Liver (tissue), 9 donors: ENCODE results near the gene HOXD8. TPM values are rescaled to one million over a fixed set of nuclear protein-coding genes. Genes with fewer than 3 reads are reported as not detected.

ENCODE experiments used
- DNase-seq: peaks from one replicate; pipeline ENCODE4 v3.0.0-alpha.2; 2017; ENCODE audit warnings: low spot score
- H3K27ac ChIP-seq, 2 donors: one replicate each; pipeline ENCODE4 v1.7.0; 2013; ENCODE audit warnings: inconsistent platforms in 2 of 2, low read length in 2 of 2, control low read depth in 1 of 2, low read depth in 1 of 2, mild to moderate bottlenecking in 1 of 2
- H3K27me3 ChIP-seq, 4 donors: one replicate each; pipeline versions ENCODE4 v1.6.1 to v1.7.0; 2013; ENCODE audit warnings: low read length in 3 of 4, inconsistent platforms in 1 of 4, mild to moderate bottlenecking in 1 of 4, moderate library complexity in 1 of 4; ENCODE audit not compliant: control insufficient read depth in 4 of 4, insufficient read depth in 4 of 4
- H3K36me3 ChIP-seq, 4 donors: one replicate each; pipeline versions ENCODE4 v1.6.1 to v1.7.0; 2013; ENCODE audit warnings: low read length in 3 of 4, mild to moderate bottlenecking in 3 of 4, low read depth in 1 of 4, moderate library complexity in 1 of 4; ENCODE audit not compliant: control insufficient read depth in 4 of 4, insufficient read depth in 3 of 4
- H3K4me1 ChIP-seq, 4 donors: one replicate each; pipeline versions ENCODE4 v1.6.1 to v1.7.0; 2013; ENCODE audit warnings: low read length in 3 of 4, mild to moderate bottlenecking in 3 of 4, moderate library complexity in 1 of 4; ENCODE audit not compliant: control insufficient read depth in 4 of 4, insufficient read depth in 4 of 4
- H3K4me3 ChIP-seq, 3 donors: one replicate each; pipeline versions ENCODE4 v1.6.1 to v1.7.0; 2013; ENCODE audit warnings: low read length in 3 of 3, control low read depth in 1 of 3, low read depth in 1 of 3, mild to moderate bottlenecking in 1 of 3
- H3K9ac ChIP-seq, 2 donors: one replicate each; pipeline ENCODE4 v1.7.0; 2013; ENCODE audit warnings: low read length in 2 of 2, mild to moderate bottlenecking in 2 of 2, moderate library complexity in 2 of 2, control low read depth in 1 of 2, low read depth in 1 of 2
- H3K9me3 ChIP-seq, 4 donors: one replicate each; pipeline versions ENCODE4 v1.6.1 to v1.7.0; 2013; ENCODE audit warnings: low read length in 3 of 4; ENCODE audit not compliant: control insufficient read depth in 4 of 4
- ATF3 ChIP-seq: IDR thresholded peaks from 2 replicates; pipeline ENCODE4 v1.6.1; 2016; ENCODE audit warnings: antibody characterized with exemption
- CTCF ChIP-seq: fragments of 150-350 bp; IDR thresholded peaks from 2 replicates; pipeline ENCODE4 v1.5.1; 2017; ENCODE audit warnings: improper control_type of control experiment, low read depth, low read length; ENCODE audit not compliant: missing input control
- EGR1 ChIP-seq, 2 donors: IDR thresholded peaks; 2 replicates each; pipeline ENCODE4 v1.6.1; 2016 to 2018; ENCODE audit warnings: antibody characterized with exemption in 2 of 2, low read depth in 2 of 2
- FOXA1 ChIP-seq: IDR thresholded peaks from 2 replicates; pipeline ENCODE4 v1.6.1; 2016; ENCODE audit warnings: antibody characterized with exemption
- FOXA2 ChIP-seq: IDR thresholded peaks from 2 replicates; pipeline ENCODE4 v1.6.1; 2016; ENCODE audit warnings: antibody characterized with exemption
- GABPA ChIP-seq, 2 donors: IDR thresholded peaks in 1 of 2; conservative IDR thresholded peaks in 1 of 2; 2 replicates each; pipeline ENCODE4 v1.6.1; 2016; ENCODE audit warnings: antibody characterized with exemption in 2 of 2, mild to moderate bottlenecking in 1 of 2, moderate library complexity in 1 of 2
- HNF4A ChIP-seq, 2 donors: conservative IDR thresholded peaks; 2 replicates each; pipeline ENCODE4 v1.6.1; 2016; ENCODE audit warnings: antibody characterized with exemption in 2 of 2, mild to moderate bottlenecking in 2 of 2
- HNF4G ChIP-seq: IDR thresholded peaks from 2 replicates; pipeline ENCODE4 v1.6.1; 2016; ENCODE audit warnings: antibody characterized with exemption
- JUND ChIP-seq, 2 donors: IDR thresholded peaks; 2 replicates each; pipeline ENCODE4 v1.6.1; 2016; ENCODE audit warnings: antibody characterized with exemption in 2 of 2
- MAX ChIP-seq: IDR thresholded peaks from 2 replicates; pipeline ENCODE4 v1.6.1; 2016; ENCODE audit warnings: antibody characterized with exemption
- NR2F2 ChIP-seq: IDR thresholded peaks from 2 replicates; pipeline ENCODE4 v1.6.1; 2016; ENCODE audit warnings: antibody characterized with exemption
- RAD21 ChIP-seq, 2 donors: IDR thresholded peaks; 2 replicates each; pipeline ENCODE4 v1.6.1; 2016; ENCODE audit warnings: antibody characterized with exemption in 2 of 2, mild to moderate bottlenecking in 2 of 2
- REST ChIP-seq: IDR thresholded peaks from 2 replicates; pipeline ENCODE4 v1.6.1; 2016; ENCODE audit warnings: antibody characterized with exemption, mild to moderate bottlenecking
- RXRA ChIP-seq, 2 donors: IDR thresholded peaks; 2 replicates each; pipeline ENCODE4 v1.6.1; 2017 to 2018; ENCODE audit warnings: antibody characterized with exemption in 2 of 2, mild to moderate bottlenecking in 1 of 2
- SP1 ChIP-seq: IDR thresholded peaks from 2 replicates; pipeline ENCODE4 v1.6.1; 2018; ENCODE audit warnings: antibody characterized with exemption, mild to moderate bottlenecking
- TAF1 ChIP-seq: conservative IDR thresholded peaks from 2 replicates; pipeline ENCODE4 v1.6.1; 2016; ENCODE audit warnings: antibody characterized with exemption, mild to moderate bottlenecking
- YY1 ChIP-seq: IDR thresholded peaks from 2 replicates; pipeline ENCODE4 v1.6.1; 2016; ENCODE audit warnings: antibody characterized with exemption, mild to moderate bottlenecking
- ZBTB33 ChIP-seq: IDR thresholded peaks from 2 replicates; pipeline ENCODE4 v1.6.1; 2016; ENCODE audit warnings: antibody characterized with exemption
- WGBS: extraction: QIAGEN DNeasy Blood & Tissue Kit; methylation state at CpG from one replicate; pipeline ENCODE4 v1.1.7; 2013; 5-methylcytosine and 5-hydroxymethylcytosine counted together
- polyA plus RNA-seq, 2 donors: library from polyadenylated mRNA; stranded (reverse) in 1 of 2; unstranded in 1 of 2; fragments of 200-250 nt in 1 of 2; fragments of >200 nt in 1 of 2; fragmentation: Nextera tagmentation in 1 of 2; extraction: Ambion mirVana in 1 of 2; gene quantifications; one replicate each; pipeline versions ENCODE4 v1.2.1 to v1.2.3, GENCODE V29; 2013 to 2015
- total RNA-seq, 2 donors: library from RNA; depleted of rRNA; stranded (reverse); fragments of >200 nt; gene quantifications; one replicate each; pipeline ENCODE4 v1.2.3, GENCODE V29; 2014
- donor health status: healthy.
- donor health status: healthy.
- donor health status: healthy.
- donor health status: healthy.
- donor health status: healthy.

Gene HOXD8
- total and polyA plus RNA-seq, 4 donors = 0.06 to 0.19 (median 0.08) TPM; not detected in 1

- peaks cover 0 to 21% (median 4%) of the 10 kb centered on the region in 4 donors for H3K4me1 ChIP-seq
- DNase-seq = no peak
Measured at GRCh38 chr2:176106581-176107539, 22.6 kb upstream of the HOXD8 start, which contains the start of gene HOXD11. Gene HOXD11 (plus strand): TSS chr2:176107280. CDS start chr2:176107356, 76 bp downstream.

More at GRCh38 chr2:176106581-176107539, 22.6 kb upstream of the HOXD8 start, which contains the start of gene HOXD11:
- Histone ChIP-seq H3K9me3 (no peaks in the 10 kb centered on the region), H3K36me3 (no peaks in the 10 kb centered on the region), H3K4me3 (peak within 1 kb of the TSS in 1 of 3 donors; percentile 28), H3K27ac (no peak within 1 kb of the TSS), H3K9ac (no peak within 1 kb of the TSS), H3K27me3 (peaks cover 18 to 51% (median 37%) of the 10 kb centered on the region in 4 donors)
- WGBS = 3% methylated on average over 85 of the region's 85 CpGs
- TF ChIP-seq MAX (no peak), RXRA (IDR thresholded peaks at IDR 0.05) (no peak), FOXA1 (no peak), HNF4A (conservative IDR thresholded peaks at IDR 0.05) (no peak), RAD21 (IDR thresholded peaks at IDR 0.05) (no peak), REST (no peak), EGR1 (IDR thresholded peaks at IDR 0.05; ENCODE audit: low read depth in 2 of 2) (no peak), GABPA (IDR thresholded peaks at IDR 0.05 in 1 of 2, conservative IDR thresholded peaks at IDR 0.05 in 1 of 2) (no peak), NR2F2 (no peak), ATF3 (no peak), JUND (IDR thresholded peaks at IDR 0.05) (no peak), ZBTB33 (no peak), TAF1 (no peak), CTCF (no peak), SP1 (no peak), FOXA2 (no peak), HNF4G (no peak), YY1 (no peak)
